Urinary bladder (tissue), 4 donors: ENCODE data around the gene IRF5. TPM values are rescaled to one million over a fixed set of nuclear protein-coding genes. Genes with fewer than 3 reads are reported as not detected.

ENCODE experiments used
- DNase-seq: peaks from one replicate; pipeline ENCODE4 v3.0.0-alpha.2; 2015; ENCODE audit errors: extremely low spot score
- H3K27ac ChIP-seq: one replicate; pipeline ENCODE4 v1.5.1; 2013; ENCODE audit warnings: low read depth, mild to moderate bottlenecking, moderate library complexity
- H3K36me3 ChIP-seq: one replicate; pipeline ENCODE4 v1.6.1; 2013; ENCODE audit warnings: mild to moderate bottlenecking, moderate library complexity; ENCODE audit not compliant: insufficient read depth
- H3K4me1 ChIP-seq: one replicate; pipeline ENCODE4 v1.6.1; 2013; ENCODE audit warnings: mild to moderate bottlenecking, moderate library complexity; ENCODE audit not compliant: insufficient read depth
- H3K4me3 ChIP-seq: one replicate; pipeline ENCODE4 v1.5.1; 2013; ENCODE audit warnings: low read depth, low read length
- WGBS: extraction: QIAGEN DNeasy Blood & Tissue Kit; methylation state at CpG from one replicate; pipeline ENCODE4 v1.1.7; 2013; 5-methylcytosine and 5-hydroxymethylcytosine counted together
- polyA plus RNA-seq: library from polyadenylated mRNA; stranded (reverse); fragments of 200-250 nt; gene quantifications from one replicate; pipeline ENCODE4 v1.2.3, GENCODE V29; 2013
- total RNA-seq: library from RNA; depleted of rRNA; stranded (reverse); fragments of >200 nt; gene quantifications from one replicate; pipeline ENCODE4 v1.2.3, GENCODE V29; 2014
- donor health status: healthy with polysubstance abuse.
- donor health status: healthy.

IRF5 gene
- 5.3 TPM for total RNA-seq
- polyA plus RNA-seq = 5.0 TPM

GRCh38 chr7:128937647-128938543 is at the start of gene IRF5:
Gene IRF5, plus strand, starts transcription at chr7:128937927. Its CDS starts 4,155 bp downstream, at chr7:128942082.
- H3K4me3 ChIP-seq = peak within 1 kb of the TSS; percentile 53
- WGBS = 2% methylated on average over 83 of the region's 83 CpGs
- peaks cover 1% of the 10 kb centered on the region for H3K4me1 ChIP-seq
- H3K27ac ChIP-seq = no peak within 1 kb of the TSS
- no peaks in the 10 kb centered on the region for H3K36me3 ChIP-seq
- no peak for DNase-seq

- Histone ChIP-seq H3K4me3 (no peak overlapping the region), H3K36me3 (no peaks in the 10 kb centered on the region), H3K4me1 (no peaks in the 10 kb centered on the region), H3K27ac (no peak overlapping the region)
- no peak for DNase-seq
- 87% methylated on average over 7 of the region's 7 CpGs for WGBS
Observed at GRCh38 chr7:128888039-128888755, 49.5 kb upstream of the IRF5 start.

GRCh38 chr7:128888756-128889095 is 49.0 kb upstream of the IRF5 start:
- DNase-seq = no peak
- 88% methylated on average over 11 of the region's 11 CpGs for WGBS
- no peak overlapping the region for H3K27ac ChIP-seq
- H3K4me3 ChIP-seq = no peak overlapping the region
- no peaks in the 10 kb centered on the region for H3K36me3 ChIP-seq
- H3K4me1 ChIP-seq = no peaks in the 10 kb centered on the region

GRCh38 chr7:128889121-128889520 is 48.6 kb upstream of the IRF5 start:
- WGBS = 67% methylated on average over 8 of the region's 8 CpGs
- Histone ChIP-seq H3K27ac (no peak overlapping the region), H3K4me1 (no peaks in the 10 kb centered on the region), H3K4me3 (no peak overlapping the region), H3K36me3 (no peaks in the 10 kb centered on the region)
- no peak for DNase-seq

- WGBS = 34% methylated on average over 67 of the region's 67 CpGs
- Histone ChIP-seq H3K27ac (no peak overlapping the region), H3K4me3 (peak overlapping the region; percentile 30), H3K36me3 (no peaks in the 10 kb centered on the region), H3K4me1 (no peaks in the 10 kb centered on the region)
- no peak for DNase-seq
Observed at GRCh38 chr7:128890306-128891109, 47.2 kb upstream of the IRF5 start.

- no peak for DNase-seq
- Histone ChIP-seq H3K4me1 (no peaks in the 10 kb centered on the region), H3K36me3 (no peaks in the 10 kb centered on the region), H3K27ac (no peak overlapping the region), H3K4me3 (peak overlapping the region; percentile 30)
- 48% methylated on average over 41 of the region's 41 CpGs for whole genome bisulfite sequencing
Observed at GRCh38 chr7:128891110-128891941, 46.4 kb upstream of the IRF5 start.

- Histone ChIP-seq H3K36me3 (no peaks in the 10 kb centered on the region), H3K27ac (no peak overlapping the region), H3K4me1 (no peaks in the 10 kb centered on the region), H3K4me3 (no peak overlapping the region)
- WGBS = 81% methylated on average over 11 of the region's 11 CpGs
- no peak for DNase-seq
Observed at GRCh38 chr7:128891942-128892269, 45.8 kb upstream of the IRF5 start.

- no peak overlapping the region for H3K4me3 ChIP-seq
Observed at GRCh38 chr7:128892521-128893250, 45.0 kb upstream of the IRF5 start.

GRCh38 chr7:128893251-128894100 is 44.3 kb upstream of the IRF5 start:
- Histone ChIP-seq H3K4me3 (no peak overlapping the region), H3K4me1 (no peaks in the 10 kb centered on the region), H3K27ac (peak overlapping the region; percentile 19), H3K36me3 (no peaks in the 10 kb centered on the region)
- DNase-seq = no peak
- 87% methylated on average over 23 of the region's 23 CpGs for WGBS

More at GRCh38 chr7:128892521-128893250, 45.0 kb upstream of the IRF5 start:
- no peaks in the 10 kb centered on the region for H3K36me3 ChIP-seq
- no peaks in the 10 kb centered on the region for H3K4me1 ChIP-seq
- WGBS = 84% methylated on average over 13 of the region's 13 CpGs
- DNase-seq = no peak
- H3K27ac ChIP-seq = no peak overlapping the region

GRCh38 chr7:128894101-128894440 is 43.7 kb upstream of the IRF5 start:
- no peaks in the 10 kb centered on the region for H3K36me3 ChIP-seq
- DNase-seq = no peak
- H3K27ac ChIP-seq = no peak overlapping the region
- WGBS = 93% methylated on average over 6 of the region's 6 CpGs
- H3K4me1 ChIP-seq = no peaks in the 10 kb centered on the region
- H3K4me3 ChIP-seq = no peak overlapping the region

- WGBS = 82% methylated on average over 3 of the region's 3 CpGs
- Histone ChIP-seq H3K36me3 (no peaks in the 10 kb centered on the region), H3K4me3 (no peak overlapping the region), H3K4me1 (no peaks in the 10 kb centered on the region), H3K27ac (no peak overlapping the region)
- DNase-seq = no peak
Observed at GRCh38 chr7:128895320-128895719, 42.4 kb upstream of the IRF5 start.

GRCh38 chr7:128899392-128899791 is 38.3 kb upstream of the IRF5 start:
- no peaks in the 10 kb centered on the region for H3K36me3 ChIP-seq
- no peaks in the 10 kb centered on the region for H3K4me1 ChIP-seq
- H3K4me3 ChIP-seq = no peak overlapping the region
- DNase-seq = no peak
- H3K27ac ChIP-seq = no peak overlapping the region
